ENCODE measurements around the gene VAC14.

DNA sequence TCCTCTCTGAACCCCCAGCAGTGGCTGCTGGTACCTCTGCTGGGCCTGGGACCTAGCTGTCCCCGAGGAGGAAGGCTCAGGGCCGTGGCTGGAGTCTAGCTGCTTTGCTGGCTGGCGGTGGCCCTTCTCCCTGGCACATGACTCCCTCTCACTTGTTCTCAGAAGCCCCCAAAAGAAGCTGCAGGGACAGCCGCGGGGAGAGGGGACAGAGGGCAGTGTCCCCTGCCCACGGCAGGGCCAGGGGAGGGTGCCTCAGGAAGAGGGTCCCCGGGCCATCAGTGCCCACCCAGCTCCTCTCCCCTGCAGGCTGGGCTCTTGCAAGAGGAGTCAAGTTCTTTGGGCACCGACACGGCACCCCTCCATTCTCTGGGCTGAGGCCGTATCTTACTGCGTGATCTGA lies 46.6 kb downstream of the VAC14 start:
- TF ChIP-seq, protein P1, sequence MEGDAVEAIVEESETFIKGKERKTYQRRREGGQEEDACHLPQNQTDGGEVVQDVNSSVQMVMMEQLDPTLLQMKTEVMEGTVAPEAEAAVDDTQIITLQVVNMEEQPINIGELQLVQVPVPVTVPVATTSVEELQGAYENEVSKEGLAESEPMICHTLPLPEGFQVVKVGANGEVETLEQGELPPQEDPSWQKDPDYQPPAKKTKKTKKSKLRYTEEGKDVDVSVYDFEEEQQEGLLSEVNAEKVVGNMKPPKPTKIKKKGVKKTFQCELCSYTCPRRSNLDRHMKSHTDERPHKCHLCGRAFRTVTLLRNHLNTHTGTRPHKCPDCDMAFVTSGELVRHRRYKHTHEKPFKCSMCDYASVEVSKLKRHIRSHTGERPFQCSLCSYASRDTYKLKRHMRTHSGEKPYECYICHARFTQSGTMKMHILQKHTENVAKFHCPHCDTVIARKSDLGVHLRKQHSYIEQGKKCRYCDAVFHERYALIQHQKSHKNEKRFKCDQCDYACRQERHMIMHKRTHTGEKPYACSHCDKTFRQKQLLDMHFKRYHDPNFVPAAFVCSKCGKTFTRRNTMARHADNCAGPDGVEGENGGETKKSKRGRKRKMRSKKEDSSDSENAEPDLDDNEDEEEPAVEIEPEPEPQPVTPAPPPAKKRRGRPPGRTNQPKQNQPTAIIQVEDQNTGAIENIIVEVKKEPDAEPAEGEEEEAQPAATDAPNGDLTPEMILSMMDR (IDR thresholded peaks at IDR 0.05): no peak
- TF ChIP-seq MAZ (IDR thresholded peaks at IDR 0.05; ENCODE audit: borderline replicate concordance, low read depth, low read length) (no peak), RAD21 (conservative IDR thresholded peaks at IDR 0.05 in 1 of 2, IDR thresholded peaks at IDR 0.05 in 1 of 2) (no peak), CEBPB (IDR thresholded peaks at IDR 0.05) (no peak)

Measured in A549 (cell line).